NCI-H2107 treated with DMSO at 0.1 percent for 48 hours (cell line): ENCODE results near the gene H19.

Experiments
- DNase-seq: peaks from one replicate; lab custom pipeline; 2025; ENCODE audit not compliant: unreplicated experiment; lab: John Stamatoyannopoulos, UW

Gene H19

DNA sequence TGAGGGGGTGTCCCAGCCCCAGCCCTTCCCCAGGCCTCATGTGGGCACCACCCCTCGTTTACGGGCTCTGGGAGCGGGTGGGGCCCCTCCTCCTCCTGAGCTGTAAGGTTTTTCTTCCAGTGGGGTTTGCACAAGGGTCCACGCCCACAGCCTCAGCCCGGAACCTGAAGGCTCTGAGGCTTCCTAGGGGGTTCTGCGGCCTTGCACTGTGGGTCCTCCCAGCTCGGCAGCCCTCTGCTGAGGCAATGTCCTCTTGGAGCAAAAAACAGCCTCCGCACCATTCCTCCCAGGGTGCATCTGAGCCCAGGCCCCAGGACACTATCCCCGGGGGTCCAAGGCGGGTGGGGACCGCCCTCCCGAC is 14.1 kb downstream of the H19 start:
- no peak for DNase-seq

DNA sequence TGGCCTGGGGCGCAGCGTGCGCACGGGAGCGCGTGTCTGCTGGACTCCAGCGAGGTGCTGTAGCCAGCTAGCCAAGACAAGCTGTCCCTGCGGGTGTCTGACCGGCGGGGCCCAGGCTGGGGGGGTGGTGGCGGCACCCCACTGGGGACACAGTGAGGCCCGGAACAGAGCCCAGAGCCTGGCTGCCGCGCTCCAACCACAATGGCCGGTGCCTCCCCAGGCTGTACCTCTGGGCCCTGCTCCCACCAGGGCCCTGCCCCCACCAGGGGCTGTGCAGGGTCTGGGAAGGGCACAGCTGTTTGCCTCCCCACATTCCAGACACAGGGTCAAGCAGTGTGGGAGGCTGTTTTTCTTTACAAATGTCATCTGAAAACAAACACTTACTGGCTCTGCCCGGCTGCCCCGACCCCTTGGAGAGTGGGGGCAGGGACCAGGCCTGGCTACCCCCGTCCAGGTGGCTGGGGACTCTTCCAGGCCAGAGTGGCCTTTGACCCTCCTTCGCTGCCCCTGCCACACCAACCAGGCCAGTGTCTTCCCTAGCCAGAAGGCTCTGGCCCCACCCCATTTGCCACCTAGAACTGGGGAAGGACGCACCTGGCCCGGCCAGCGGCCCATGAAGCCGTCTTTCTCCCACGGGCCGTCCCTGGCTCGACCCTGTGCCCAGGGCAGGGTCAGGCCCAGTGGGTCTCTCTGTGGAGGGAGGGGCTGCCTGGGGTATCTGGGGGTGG is 14.6 kb downstream of the H19 start:
- no peak for DNase-seq

DNA sequence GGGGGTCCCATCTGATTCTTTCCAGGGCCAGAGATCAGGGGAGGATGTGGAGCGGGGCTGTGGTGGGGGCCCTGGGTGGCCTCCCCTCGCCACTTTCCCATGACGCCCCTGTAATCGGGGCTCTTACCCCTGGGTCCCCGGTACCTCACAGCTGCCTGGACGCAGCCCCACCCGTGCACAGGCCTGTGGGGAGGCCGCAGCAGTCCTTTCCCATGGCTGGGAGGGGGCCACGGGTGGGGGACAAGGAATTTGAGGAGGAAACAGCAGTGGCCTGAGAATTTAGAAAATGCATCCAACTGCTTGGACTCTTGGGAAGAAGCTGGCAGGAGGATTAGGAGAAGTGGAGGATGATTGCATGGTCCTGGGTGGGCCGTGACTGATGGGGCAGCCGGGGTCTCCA is 18.0 kb downstream of the H19 start:
- DNase-seq: no peak

DNA sequence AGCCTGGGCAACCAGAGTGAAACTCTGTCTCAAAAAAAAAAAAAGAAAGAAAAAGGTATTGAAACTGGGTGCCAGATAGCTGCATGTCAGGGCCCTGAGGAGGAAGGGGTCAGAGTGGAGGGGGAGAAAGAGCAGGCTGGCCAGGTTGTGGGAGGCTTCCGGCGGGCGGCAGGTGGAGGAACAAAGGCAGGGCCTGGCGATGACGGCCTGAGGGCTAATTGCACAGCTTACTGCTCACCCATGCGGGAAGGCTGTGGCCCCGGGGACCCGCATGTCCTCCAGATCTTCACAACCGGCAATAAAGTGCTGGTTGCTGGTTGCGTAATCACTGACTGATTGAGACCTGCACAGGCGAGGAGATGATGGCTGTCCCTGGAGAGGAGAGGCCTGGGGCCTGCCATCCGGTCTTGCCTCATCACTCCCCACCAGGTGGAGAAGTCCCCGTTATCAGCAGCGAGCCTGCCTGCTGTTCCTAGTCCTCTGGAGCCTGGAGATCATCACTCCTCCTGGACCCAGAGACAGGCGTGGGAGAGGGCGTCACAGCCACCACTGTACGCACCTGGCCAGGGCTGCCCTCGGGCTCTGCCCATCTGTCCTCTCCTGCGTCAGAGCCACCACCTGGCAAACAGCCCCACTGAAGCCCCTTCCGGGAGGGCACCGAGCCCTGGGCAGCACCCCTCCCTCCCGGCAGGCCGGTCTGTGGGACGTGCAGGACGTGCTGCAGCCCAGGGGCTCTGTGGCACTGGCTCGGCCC is 18.7 kb downstream of the H19 start:
- DNase-seq: no peak

DNA sequence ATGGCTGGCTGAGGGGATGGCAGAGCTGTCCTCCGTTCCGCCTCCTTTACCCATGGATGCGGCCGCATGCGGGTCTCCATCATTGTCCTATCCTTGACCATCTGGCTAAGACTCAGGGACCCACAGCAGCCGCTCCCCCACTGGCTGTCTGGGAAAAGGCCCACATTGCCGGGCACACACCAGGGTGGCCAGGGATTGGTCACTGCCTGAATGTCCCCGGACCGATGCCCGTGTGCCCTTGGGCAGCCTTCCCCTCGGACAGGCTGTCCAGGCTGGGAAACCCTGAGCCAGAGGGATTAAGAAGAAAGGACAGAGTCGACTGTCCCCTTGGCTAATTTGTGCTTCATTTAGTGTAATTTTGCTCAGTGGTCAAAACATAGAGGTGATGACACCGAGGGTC is 22.5 kb downstream of the H19 start:
- no peak for DNase-seq

DNA sequence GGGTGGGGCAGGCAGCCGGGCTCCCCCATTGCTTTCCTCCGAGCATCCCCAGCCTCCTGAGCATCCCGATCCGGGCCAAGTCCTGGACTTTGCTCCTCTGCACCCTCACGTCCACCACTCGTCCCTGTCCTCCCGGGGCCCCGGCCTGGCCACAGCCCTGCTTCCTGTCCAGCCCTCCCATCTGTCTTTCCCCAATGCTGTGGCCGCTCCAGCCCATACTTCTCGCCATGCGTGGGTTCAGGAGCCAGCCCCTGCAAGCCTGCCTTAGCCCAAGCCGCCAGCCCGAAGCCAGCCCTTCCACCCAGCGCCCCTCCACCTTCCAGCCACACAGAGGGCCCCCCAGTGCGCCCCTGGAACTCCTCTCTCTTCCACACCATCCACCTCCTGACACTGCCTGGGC is 26.7 kb downstream of the H19 start:
- DNase-seq: no peak

DNA sequence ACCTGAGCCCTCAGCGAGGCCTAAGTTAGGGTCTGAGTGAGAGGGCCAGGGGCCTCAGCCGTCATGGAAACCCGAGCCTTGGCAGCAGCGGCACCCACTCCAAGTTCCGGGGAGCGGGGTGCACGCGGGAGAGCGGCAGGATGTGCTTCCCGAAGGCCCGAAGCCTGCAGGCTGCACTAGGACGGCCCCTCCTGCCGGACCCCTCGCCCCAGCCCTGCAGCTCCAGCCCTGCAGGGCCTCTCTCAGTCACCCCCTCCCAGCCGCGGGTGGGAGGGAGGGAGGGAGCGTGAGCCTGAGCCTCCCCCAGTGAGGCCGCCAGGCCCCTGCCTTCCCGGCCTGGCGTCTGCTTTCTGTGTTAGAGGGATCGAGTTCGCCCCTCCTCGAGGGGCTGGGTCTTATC is 27.9 kb downstream of the H19 start:
- no peak for DNase-seq

DNA sequence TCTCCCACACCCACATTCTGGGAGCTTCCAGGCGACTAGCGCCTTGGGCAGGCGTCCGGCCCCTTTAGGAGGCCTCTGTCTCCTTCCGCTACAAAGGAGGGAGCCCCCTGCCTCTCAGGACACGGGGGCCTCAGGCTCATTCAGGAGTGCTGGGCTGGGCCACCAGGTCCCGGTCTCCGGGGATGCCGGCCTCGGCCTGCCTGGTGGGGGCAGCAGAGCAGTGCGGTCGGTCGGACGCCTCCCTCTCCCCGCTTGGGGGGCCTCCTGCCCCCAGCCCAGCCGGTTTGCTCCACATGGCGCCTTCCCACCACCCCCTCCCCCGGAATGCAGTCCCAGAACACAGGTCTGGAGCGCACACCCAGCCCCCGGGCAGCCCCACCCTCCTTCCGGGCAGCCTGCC is 28.6 kb downstream of the H19 start:
- no peak for DNase-seq

DNA sequence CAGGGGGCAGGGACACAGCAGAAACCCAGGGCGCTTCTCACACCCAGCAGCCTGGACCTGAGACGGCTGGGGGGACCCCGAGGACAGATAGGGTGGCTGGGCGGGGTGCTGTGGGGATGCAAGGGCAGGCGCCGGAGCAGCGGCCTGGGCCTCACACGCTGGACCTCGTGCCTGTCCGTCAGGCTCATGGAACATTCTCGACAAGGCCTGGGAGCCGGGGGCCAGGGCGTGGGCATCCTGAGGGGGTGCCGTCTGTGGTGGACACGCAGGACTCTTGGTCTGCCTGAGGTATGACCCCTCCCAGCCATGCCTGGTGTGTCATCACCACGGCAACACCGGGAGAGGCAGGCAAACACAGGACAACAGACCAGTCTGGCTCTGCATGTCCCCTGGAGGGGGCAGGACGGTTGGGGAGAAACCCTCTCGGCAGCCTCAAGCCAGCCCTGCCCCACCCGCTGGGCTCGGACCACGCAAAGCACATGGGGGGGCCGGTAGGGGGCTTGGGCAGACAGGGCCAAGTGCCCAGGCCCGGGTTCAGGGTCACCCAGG is 29.1 kb downstream of the H19 start:
- DNase-seq: no peak

DNA sequence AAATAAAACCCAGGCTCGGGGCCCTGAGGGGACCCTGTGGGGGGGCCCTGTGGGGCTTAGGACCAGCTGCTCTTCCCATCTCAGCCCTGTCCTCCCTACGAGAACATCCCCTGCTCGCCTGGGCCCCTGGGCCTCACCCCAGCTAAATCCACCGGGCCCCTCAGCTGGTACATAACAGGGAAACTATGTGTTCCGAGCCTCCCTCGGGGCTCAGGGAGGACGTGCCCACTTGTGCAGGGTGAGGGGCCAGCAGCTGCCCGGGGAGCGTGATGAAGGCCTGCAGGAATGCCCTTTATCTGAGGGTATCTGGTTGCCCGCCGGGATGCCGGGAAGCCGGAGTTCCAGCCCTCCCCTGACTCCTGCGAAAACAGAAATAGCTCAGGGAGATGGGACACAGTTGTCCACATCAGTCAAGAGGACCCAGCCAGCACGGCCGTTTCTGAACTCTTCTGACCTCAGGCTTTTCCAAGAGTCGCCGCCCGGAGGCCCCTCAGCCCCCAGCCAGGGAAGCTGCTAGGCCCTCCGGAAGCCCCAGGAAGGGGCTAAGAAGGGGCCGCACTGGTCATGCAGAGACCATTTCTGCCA is 29.9 kb downstream of the H19 start:
- DNase-seq: no peak

DNA sequence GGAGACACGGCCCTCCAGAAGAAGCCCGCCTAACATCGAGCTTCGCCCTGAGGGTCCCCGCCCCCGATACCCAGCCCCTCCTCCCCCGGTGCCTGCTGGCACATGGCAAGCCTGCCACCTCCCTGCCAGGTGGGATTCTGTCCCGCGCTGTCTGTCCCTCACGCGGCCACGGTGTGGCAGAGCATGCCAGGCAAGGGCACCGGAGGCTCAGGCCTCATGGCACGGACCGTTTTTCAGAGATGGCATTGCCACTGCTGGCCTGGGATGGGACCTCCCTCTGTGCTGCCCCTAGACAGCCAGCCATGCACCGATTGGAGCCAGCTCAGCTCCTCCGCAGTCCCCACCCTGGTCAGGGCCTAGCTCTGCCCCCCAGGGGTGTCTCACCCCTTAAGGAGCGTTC is 31.1 kb downstream of the H19 start:
- DNase-seq: no peak

DNA sequence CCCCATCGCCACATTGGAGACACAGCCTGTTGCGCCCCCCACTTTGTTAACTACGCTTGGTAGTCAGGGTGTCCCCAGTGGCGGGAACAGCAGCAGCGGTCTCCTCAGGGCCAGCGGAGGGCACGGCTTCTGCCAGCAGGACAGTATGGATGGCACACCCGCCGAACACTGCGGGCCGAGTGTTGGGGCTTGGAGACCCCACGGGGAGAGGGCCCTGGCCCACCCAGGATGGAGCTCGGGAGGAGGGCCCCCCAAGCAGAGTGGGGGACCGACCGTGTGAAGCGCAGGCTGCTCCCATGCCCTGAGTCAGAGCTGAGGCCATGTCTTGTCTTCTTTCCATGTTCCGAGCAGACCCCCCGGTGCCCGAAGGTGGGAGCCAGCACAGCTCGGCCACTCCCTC is 32.7 kb downstream of the H19 start:
- DNase-seq: no peak

DNA sequence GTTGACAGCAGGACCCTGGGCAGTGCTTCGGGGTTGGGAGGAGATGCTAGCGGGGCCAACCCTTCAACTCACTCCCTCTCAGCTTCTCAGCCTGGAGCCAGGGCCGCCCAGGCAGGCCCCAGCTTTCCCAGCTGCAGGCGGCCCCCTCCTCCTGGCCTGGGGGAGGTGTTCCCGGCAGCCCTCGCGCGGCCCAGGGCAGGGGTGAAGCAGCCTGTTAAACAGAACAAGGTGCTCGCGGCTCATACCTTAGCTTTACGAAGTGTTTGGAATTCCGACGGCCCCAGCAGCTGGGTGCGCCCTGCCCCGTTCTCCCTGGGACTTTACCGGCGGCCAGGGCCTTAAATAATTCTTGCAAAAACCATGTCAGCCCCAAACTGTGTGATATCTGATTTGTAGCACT is 33.3 kb downstream of the H19 start:
- DNase-seq: no peak

DNA sequence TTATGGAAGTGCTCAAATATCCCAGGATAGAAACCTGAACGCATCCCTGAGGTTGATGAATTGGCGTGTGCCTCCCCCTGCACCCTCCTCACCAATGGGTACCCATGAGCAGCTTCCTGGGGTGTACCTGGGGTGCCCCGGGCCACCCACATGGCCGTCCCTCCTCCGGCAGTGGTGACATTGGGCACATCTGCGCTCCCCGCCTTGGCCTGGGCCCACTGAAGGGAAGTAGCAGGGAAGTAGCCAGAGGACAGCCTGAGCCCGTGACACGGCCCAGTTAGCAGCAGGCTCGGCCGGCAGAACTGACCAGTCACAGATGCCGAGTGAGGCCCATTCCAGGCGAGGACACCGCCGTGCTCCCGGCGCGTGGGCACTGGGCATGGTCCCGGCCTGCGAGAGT is 33.8 kb downstream of the H19 start:
- DNase-seq: no peak

DNA sequence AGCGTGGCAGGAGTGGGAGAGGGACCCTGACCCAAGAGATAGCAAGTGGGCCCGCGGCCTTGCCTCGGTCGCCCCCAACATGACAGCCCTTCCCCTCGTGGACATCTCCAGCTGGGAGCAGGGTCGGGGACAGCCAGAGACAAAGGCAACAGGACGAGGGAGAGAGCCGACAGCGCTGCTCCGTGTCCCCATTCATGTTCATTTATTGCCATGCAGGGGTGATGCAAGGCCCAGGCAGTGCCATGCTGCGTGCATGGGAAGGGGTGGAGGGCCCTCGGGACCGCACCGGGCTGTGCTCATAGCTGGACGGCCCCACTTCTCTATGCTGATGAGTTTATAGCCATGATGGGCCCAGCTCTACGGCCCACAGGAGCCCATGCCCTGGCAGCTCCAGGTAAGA is 37.9 kb downstream of the H19 start:
- no peak for DNase-seq

DNA sequence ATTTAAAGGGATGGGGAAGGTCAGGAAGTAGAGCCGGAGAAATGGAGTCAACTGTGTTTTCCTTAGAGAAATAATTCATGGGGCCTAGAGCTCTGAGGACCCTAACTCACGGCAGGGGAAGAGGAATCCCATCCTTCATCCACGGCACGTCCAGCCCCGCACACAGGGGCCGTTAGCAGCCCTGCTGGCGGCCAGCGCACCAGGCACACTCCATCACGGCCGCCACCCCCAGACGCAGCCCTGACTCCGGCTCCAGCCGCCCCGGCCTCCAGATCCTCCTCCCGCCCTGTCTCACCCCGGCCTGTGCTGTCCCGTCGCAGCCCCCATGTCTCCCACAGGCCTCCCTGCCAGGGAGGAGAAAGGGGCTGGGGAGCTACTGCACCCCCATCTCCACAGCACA is 39.3 kb downstream of the H19 start:
- no peak for DNase-seq

DNA sequence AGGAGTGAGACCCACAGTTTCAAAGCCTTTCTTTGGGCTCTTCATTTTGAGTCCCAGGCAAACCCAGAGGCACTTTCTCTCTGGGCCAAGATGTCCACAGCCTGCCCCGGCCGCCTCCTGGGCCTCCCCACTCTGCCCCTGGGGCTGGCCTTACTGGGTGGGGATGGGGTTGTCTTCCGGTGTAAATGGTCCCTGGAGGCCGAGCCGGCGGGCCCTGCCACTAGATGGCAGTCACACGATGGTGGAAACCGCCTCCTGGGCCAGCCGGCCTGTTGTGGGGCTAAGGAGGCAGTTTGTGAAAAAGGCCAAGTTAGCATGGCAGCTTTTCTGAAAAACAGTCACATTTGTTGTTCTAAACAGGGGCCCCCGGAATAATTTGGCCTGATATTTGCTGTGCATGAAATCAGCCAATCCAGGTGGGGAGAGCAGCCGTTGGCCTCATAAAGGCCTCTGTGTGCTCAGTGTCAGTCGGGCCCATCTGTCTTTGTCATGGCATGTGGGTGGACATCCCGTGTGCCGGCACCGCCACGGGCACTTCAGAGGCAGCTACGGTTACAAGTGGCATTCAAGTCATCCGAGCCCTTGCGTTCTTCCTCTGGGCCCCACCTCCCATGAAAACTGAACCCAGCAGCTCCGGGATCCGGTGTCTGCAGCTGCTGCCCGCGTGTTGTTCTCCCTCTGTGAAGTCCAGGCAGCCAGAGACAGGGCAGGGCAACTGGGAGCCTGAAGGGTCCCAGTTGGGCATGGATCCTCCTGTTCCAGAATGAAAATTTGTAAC is 44.0 kb downstream of the H19 start:
- no peak for DNase-seq

DNA sequence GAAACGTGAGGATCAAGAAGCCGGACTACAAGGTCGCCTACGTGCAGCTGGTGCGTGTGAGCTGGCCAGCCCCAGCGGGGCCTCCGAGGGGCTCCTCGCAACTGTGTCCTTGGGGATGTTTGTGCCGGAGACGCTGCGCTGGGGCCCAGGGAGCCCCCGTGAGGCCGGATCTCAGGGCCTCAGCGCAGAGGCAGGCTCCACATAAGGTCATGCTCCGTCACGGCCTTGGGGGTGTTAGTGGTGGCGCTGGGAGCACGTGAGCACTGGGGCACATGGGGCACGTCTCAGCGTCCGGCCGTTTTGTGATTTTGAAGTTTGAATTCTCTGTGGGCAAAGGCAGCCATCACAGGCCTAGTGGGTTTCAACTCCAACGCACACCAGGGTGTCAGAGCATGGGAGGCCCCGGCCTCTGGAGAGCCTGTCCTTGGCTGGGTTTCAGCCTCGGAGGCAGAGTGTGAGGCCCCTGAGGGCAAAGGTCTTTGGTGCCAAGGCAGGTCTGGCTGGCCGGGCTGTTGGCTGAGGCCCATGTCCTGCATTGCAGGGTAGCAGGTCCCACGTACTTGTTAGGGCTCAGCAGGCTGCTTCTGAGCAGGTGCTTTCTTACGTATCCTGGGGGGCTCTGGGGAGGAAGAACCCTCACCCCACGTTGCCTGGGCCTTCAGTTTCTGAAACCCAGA is 44.7 kb downstream of the H19 start:
- DNase-seq: no peak

DNA sequence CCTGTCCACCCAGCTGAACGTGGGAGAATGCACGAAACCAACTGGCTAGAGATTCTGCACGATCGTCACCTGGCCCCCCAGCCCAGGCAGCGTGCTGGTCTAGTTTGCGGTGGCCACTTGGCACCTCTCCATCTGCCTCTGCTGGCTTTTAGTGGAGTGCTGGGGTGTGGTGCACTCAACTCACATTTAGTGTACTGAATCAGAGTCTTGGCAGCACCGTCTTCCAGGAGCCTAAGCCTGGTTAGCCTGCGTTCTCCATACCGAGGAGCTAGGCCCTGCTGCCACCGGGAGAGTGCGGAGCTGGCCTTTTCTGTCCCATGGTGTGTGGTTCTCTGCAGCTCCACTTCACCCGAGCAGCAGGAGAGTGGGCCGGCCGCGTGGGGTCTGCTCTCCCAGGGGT is 47.7 kb downstream of the H19 start:
- no peak for DNase-seq

DNA sequence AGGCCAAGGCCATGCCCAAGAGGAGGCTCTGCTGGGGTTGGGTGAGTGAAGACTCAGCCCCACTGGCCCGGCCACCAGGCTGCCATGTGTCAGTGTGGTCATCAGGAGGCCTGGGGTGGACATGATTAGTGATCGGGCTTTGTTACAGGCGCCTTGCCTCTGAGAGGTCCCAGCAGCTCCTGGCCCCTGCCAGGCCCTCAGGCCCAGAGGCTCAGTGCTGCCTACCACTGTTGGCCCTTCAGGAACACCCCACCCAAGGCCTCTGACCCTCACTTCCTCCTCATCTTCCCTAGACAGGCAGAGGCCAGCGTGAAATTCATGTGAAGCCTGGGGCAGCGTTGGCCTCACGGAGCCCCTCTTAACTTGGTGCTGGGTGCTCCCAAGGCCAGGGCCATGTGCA is 48.3 kb downstream of the H19 start:
- no peak for DNase-seq

DNA sequence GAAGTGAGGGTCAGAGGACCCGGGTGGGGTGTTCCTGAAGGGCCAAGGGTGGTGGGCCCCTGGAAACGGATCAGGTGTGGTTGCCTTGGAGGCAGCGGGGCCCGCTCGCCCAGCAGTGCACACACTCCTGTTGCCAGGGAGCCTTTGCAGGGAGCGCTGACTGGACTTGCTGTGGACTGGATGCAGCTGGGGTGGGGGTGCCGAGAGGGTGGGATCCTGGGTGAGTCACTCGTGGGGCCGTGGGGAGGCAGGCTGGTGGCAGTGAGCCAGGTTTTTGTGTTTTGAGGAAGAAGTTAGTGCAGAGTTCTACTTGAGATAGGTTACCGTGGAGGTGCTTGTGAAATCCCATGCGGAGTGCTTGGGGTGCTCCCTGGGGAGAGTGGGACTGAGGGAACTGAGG is 49.3 kb downstream of the H19 start:
- no peak for DNase-seq
